Activated CD8-positive, alpha-beta T cell treated with anti-CD3 and anti-CD28 coated beads, Interleukin-2, amount 10 ng/mL, durations not matched to agents 7 days and 5 days (primary cell): ENCODE measurements around the gene TNFSF15. TPM values are rescaled to one million over a fixed set of nuclear protein-coding genes. Genes with fewer than 3 reads are reported as not detected.

ENCODE experiments used
- ATAC-seq: fragments of 150-1000 bp; cut with Tn5 transposase; one replicate; pipeline ENCODE4 v1.10.0; 2021; ENCODE audit warnings: moderate library complexity
- CTCF ChIA-PET: fragments of 350-600 bp; sonication (Branson Sonifier 250); formaldehyde crosslinking; loops from one replicate; lab custom pipeline; 2021; ENCODE audit warnings: antibody characterized with exemption; lab: Charles Lee
- POLR2A ChIA-PET: fragments of 350-600 bp; sonication (Branson Sonifier 250); formaldehyde crosslinking; loops from one replicate; lab custom pipeline; 2021; ENCODE audit warnings: antibody characterized with exemption; lab: Charles Lee
- DNase-seq: peaks from one replicate; pipeline ENCODE4 v3.0.0-alpha.2; 2020
- H3K27ac Mint-ChIP-seq: one replicate; pipeline ENCODE4 v1.8.0; 2021; ENCODE audit warnings: mild to moderate bottlenecking, mixed read lengths
- H3K27me3 Mint-ChIP-seq: one replicate; pipeline ENCODE4 v1.8.0; 2021; ENCODE audit warnings: low read depth, mixed read lengths
- H3K36me3 Mint-ChIP-seq: one replicate; pipeline ENCODE4 v1.8.0; 2021; ENCODE audit warnings: low read depth, mixed read lengths
- H3K4me1 Mint-ChIP-seq: one replicate; pipeline ENCODE4 v1.8.0; 2021; ENCODE audit warnings: low read depth, mixed read lengths
- H3K4me3 Mint-ChIP-seq: one replicate; pipeline ENCODE4 v1.8.0; 2021; ENCODE audit warnings: mild to moderate bottlenecking, mixed read lengths
- H3K9me3 Mint-ChIP-seq: one replicate; pipeline ENCODE4 v1.8.0; 2022; ENCODE audit warnings: mixed read lengths; ENCODE audit not compliant: insufficient read depth
- total RNA-seq, 2 experiments: library from RNA; stranded (reverse); gene quantifications; one replicate each; pipeline ENCODE4 v1.2.3, GENCODE V29; 2021

TNFSF15 gene
- total RNA-seq, 2 experiments from 2014 or later = 1.1 TPM

DNA sequence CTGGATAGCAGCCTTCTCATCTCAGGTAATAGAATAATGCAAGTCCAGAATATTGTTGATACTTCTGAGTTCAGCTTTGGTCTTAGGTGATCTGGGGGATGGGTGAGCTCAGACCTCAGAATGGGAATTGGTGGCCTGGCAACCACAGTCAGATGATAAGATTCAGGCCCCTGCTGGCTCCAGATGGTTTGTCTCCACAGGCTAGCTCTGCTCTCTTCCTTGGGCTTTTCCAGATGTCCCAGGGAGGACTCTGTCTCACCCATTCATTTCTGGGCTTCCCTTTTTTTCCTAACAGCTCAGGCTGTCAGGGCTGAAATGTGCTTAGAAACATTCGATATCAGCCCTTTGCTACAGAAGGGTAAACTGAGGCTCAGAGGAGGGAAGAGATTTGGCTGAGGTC, 17.6 kb upstream of the TNFSF15 start:
- Mint-ChIP-seq H3K4me3 (no peak overlapping the region), H3K27me3 (no peaks in the 10 kb centered on the region), H3K36me3 (peaks cover 9% of the 10 kb centered on the region), H3K27ac (no peak overlapping the region), H3K4me1 (peaks cover 20% of the 10 kb centered on the region), H3K9me3 (no peaks in the 10 kb centered on the region)
- DNase-seq = no peak
- POLR2A ChIA-PET = no interaction called here
- CTCF ChIA-PET = interaction anchor here (1.0 to 2.7 kb wide), 3 partner anchors 37 to 191 kb away, joined by 3 to 11 read pairs (median 6); no protein-coding TSS in a partner anchor
- ATAC-seq = no peak

DNA sequence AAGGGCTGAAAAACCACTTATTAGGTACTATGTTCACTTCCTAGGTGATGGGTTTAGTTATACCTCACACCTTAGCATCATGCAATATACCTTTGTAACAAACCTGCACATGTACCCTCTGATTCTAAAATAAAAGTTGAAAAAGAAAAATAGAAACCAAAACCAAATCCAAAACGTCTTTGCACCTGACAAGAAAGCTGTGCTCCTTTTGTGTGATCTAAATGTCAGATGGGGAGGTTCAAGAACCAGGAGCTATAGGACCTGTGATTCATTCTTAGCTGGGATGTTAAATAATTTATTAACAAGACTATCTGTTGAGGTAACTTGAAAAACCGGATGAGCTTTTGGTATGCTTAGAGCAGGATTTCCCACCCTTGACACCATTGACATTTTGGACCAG, 16.9 kb upstream of the TNFSF15 start:
- Mint-ChIP-seq H3K4me3 (no peak overlapping the region), H3K27me3 (no peaks in the 10 kb centered on the region)
- ATAC-seq = no peak

DNA sequence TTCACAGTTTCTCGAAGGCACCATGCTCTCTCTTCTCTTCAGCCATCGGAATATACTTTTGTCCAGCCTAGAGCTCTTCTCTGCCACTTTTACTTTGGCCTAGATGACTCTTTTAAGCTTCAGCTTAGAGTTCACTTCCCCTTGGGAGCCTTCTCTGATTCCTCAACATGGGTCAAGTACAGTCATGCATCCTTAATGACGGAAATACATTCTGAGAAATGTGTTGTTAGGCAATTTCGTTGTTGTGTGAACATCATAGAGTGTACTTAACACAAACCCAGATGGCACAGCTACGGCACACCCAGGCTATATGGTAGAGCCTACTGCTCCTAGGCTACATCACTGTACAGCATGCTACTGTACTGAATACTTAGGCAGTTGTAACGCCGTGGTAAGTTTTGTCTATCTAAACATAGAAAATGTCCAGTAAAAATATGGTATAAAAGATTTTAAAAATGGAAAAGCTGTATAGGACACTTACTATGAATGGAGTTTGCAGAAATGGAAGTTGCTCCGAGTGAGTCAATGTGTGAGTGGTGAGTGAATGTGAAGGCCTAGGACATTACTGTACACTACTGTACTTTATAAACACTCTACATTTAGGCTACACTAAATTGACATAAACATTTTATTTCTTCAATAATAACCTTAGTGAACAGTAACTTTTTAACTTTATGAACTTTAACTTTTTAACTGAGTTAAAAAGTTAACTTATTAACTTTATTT, 15.1 kb upstream of the TNFSF15 start:
- Mint-ChIP-seq H3K27me3 (no peaks in the 10 kb centered on the region), H3K27ac (peak overlapping the region; percentile 17), H3K4me1 (peaks cover 14% of the 10 kb centered on the region), H3K9me3 (no peaks in the 10 kb centered on the region), H3K4me3 (no peak overlapping the region), H3K36me3 (peaks cover 6% of the 10 kb centered on the region)
- ATAC-seq (no peak), DNase-seq (no peak)
- POLR2A ChIA-PET = no interaction called here
- CTCF ChIA-PET = interaction anchor here (1.2 to 1.3 kb wide), 2 partner anchors 10 to 83 kb away, joined by 3 read pairs; no protein-coding TSS in a partner anchor

More for the DNA sequence above, 16.9 kb upstream of the TNFSF15 start:
- peaks cover 16% of the 10 kb centered on the region for H3K4me1 Mint-ChIP-seq
- POLR2A ChIA-PET = no interaction called here
- CTCF ChIA-PET = interaction anchor here (2.7 kb wide), 1 partner anchor 142 kb away, joined by 11 read pairs; no protein-coding TSS in a partner anchor
- peaks cover 9% of the 10 kb centered on the region for H3K36me3 Mint-ChIP-seq
- no peak overlapping the region for H3K27ac Mint-ChIP-seq
- H3K9me3 Mint-ChIP-seq = no peaks in the 10 kb centered on the region
- no peak for DNase-seq

DNA sequence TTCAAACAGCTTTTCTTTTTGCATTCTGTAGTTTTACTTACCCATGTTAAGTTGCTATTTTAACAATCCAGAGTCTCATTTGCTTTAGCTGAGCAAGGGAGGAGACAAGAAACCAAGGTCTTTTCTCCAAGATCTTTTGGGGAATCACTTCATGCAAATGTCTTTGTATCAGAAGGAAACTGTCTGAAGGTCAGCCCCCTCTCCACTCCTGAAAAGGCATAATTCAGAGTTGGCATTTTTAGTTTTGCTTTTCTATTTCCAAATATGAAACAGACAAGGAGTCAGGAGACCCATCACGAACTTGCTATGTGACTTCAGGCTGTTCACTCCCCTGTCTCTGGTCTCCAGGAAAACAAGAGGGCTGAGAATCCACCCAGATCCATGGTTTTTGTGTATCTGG, 12.3 kb upstream of the TNFSF15 start:
- no peak overlapping the region for H3K27ac Mint-ChIP-seq
- peaks cover 15% of the 10 kb centered on the region for H3K4me1 Mint-ChIP-seq
- CTCF ChIA-PET = no interaction called here
- H3K9me3 Mint-ChIP-seq = no peaks in the 10 kb centered on the region
- DNase-seq = no peak
- no peak for ATAC-seq
- POLR2A ChIA-PET = no interaction called here
- H3K4me3 Mint-ChIP-seq = no peak overlapping the region
- no peaks in the 10 kb centered on the region for H3K27me3 Mint-ChIP-seq
- peaks cover 15% of the 10 kb centered on the region for H3K36me3 Mint-ChIP-seq

DNA sequence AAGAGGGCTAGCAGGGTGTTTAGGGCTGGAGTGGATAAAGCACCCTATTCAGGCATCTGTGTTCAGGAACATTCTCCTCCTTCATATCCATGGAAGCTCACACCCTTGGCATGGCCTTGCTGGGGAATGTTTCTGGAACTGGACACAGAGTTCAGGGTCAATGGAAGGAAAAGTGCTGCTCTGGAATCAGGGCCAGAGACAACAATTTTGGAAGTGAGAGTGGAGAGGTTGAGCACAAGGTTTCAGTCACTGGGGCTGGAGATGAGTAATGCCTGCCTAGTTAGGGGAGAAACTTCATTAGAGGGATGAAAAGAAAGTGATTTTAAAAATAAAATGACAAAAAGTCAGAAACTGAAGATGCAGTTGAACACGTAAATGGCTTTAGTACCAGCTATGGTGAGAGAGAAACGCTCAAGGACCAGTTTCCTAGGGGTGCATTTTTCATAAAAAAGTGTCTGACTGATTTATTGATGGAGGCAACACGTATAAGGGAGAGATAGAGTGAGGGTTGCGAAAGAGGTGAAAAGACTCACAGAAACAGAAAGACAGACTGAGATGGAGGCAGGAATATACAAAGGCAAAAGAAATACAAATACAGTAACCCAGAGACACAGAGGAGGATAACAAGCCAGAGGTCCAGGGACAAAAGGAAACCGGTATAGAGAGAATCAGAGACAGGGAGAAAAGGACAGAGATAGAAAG, 8.0 kb upstream of the TNFSF15 start:
- Mint-ChIP-seq H3K4me3 (no peak overlapping the region), H3K4me1 (peaks cover 2% of the 10 kb centered on the region), H3K9me3 (no peaks in the 10 kb centered on the region), H3K36me3 (peaks cover 9% of the 10 kb centered on the region), H3K27me3 (no peaks in the 10 kb centered on the region), H3K27ac (peak overlapping the region; percentile 66)
- ChIA-PET CTCF (no interaction called here), POLR2A (interaction anchor here (0.9 to 1.2 kb wide), 2 partner anchors 11 to 31 kb away, joined by 3 to 4 read pairs; no protein-coding TSS in a partner anchor)
- ATAC-seq = no peak
- DNase-seq = no peak

DNA sequence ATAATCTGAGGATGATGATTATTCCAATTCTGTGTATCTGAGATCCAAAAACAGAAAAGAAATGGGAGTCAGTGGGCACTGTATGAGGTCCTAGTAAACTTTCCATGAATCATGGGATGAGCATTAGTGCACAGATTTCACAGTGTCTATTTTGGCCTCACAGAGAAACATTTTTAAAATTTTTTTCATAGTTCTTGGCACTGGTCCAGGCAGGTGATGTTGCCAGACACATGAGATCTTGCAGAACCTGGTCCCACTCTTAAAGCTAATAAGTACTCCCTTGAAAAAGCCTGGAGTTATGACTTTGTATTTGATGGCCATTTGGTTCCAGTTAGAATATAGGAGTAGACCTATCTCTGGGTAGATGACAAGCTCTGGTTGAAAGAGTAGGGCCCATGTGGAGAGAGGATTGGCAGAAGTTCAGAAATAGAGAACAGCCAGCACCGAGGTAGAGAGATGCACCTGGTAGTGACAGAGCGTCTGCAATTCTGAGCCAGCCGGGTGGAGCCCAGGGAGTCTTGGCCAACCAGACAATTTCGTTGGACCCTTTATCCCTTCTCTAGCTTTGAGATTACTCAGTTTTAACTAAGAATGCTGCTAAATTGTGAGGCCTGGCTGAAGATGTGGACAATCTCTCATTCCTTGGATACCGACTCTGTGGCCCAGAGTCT, 6.3 kb upstream of the TNFSF15 start:
- no peak overlapping the region for H3K27ac Mint-ChIP-seq
- ATAC-seq (no peak), DNase-seq (no peak)
- H3K36me3 Mint-ChIP-seq = peaks cover 9% of the 10 kb centered on the region
- no peak overlapping the region for H3K4me3 Mint-ChIP-seq
- H3K4me1 Mint-ChIP-seq = peaks cover 7% of the 10 kb centered on the region
- no peaks in the 10 kb centered on the region for H3K9me3 Mint-ChIP-seq
- ChIA-PET CTCF (interaction anchor here (1.2 to 1.6 kb wide), 4 partner anchors 8 to 202 kb away, joined by 3 to 5 read pairs (median 3); no protein-coding TSS in a partner anchor), POLR2A (no interaction called here)
- H3K27me3 Mint-ChIP-seq = no peaks in the 10 kb centered on the region

DNA sequence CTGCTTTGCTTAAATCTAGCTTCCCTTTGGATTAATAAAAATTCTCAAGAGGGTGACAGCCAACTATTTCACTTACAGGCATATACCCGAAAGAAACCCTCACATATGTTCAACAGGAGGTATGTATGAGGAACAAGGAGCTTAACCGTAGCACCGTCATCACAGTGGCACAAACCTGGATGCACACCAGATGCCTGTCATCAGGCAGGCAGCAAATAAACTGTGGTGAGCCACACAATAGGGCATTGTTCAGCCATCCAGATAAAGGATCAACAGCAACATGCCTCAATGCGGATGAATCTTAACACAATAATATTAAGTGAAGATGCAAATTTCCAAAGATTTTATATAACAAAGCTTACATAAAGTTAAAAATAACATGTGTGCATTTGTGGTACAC, 5.5 kb upstream of the TNFSF15 start:
- CTCF ChIA-PET = interaction anchor here (0.6 to 1.6 kb wide), 5 partner anchors 9 to 406 kb away, joined by 3 to 5 read pairs (median 3); no protein-coding TSS in a partner anchor
- POLR2A ChIA-PET = no interaction called here
- H3K27ac Mint-ChIP-seq = no peak overlapping the region
- no peak for DNase-seq
- no peaks in the 10 kb centered on the region for H3K9me3 Mint-ChIP-seq
- peaks cover 15% of the 10 kb centered on the region for H3K4me1 Mint-ChIP-seq
- no peaks in the 10 kb centered on the region for H3K27me3 Mint-ChIP-seq
- H3K36me3 Mint-ChIP-seq = peaks cover 9% of the 10 kb centered on the region
- H3K4me3 Mint-ChIP-seq = no peak overlapping the region
- ATAC-seq = no peak

DNA sequence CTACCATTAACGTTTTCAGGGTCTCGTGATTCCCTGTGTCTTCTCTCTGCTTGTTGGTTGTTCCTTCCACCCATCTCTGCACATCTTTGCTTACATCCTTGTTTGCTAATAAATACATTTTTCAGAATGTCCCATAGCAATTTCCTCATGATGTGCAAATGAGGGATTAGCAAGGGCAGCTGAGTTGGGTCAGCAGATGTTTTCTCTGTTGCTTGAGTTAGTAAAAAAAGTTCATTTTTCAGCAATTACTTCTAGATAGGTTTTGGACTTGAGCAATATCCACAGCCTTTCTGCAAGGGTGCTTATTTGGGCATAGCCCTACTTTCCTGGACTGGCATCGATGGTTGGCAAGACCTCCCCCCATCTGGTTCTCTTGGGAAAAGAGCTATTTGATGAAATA, 4.8 kb upstream of the TNFSF15 start:
- DNase-seq (no peak), ATAC-seq (no peak)
- no peak overlapping the region for H3K4me3 Mint-ChIP-seq
- H3K36me3 Mint-ChIP-seq = peaks cover 9% of the 10 kb centered on the region
- ChIA-PET CTCF (interaction anchor here (0.6 to 1.6 kb wide), 2 partner anchors 9 to 405 kb away, joined by 3 read pairs; no protein-coding TSS in a partner anchor), POLR2A (no interaction called here)
- H3K27me3 Mint-ChIP-seq = no peaks in the 10 kb centered on the region
- H3K4me1 Mint-ChIP-seq = peaks cover 22% of the 10 kb centered on the region
- H3K9me3 Mint-ChIP-seq = no peaks in the 10 kb centered on the region
- H3K27ac Mint-ChIP-seq = no peak overlapping the region

DNA sequence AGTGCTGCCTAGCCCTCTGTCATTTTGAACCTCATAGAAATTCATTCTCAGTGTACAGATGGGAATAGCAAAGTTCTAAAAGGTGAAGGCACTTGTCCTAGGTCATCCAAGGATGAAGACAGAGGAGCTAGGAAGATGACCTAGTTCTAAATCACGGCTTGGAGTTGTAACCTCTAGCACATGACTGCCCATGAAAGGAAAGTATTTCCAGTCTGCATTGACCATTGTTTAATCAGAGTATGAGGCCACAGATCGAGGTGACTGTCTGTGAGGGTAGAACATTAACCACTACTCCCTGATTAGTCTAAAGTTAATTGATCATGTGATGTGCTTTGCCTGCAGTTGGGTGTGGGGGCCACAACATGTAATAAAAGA, 674 bp upstream of the TNFSF15 start:
- POLR2A ChIA-PET = interaction anchor here (0.9 kb wide), 1 partner anchor 93 kb away, joined by 3 read pairs; no protein-coding TSS in a partner anchor
- H3K27ac Mint-ChIP-seq = peak overlapping the region; percentile 78

DNA sequence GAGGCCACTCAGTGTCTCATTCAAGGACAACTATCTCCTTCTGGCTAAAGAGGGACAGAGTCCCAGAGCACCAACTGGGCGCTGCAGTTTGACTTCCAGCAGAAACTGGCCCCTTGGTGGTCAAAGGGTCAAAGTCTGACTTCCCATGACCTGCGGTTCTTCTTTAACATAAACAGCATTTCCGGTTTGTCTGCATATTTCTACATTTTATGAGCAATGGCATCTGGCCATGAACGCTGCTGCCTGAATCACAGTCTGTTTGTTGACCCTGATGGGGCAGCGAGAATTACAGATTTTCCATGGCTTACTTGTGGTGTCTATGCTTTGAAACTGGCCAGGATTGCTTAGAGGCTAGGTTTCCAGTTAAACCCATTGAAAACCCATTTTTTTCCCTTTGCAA, 1.3 kb downstream of the TNFSF15 start:
- Mint-ChIP-seq H3K4me1 (peaks cover 31% of the 10 kb centered on the region), H3K36me3 (no peaks in the 10 kb centered on the region), H3K9me3 (no peaks in the 10 kb centered on the region), H3K4me3 (no peak overlapping the region), H3K27me3 (no peaks in the 10 kb centered on the region), H3K27ac (no peak overlapping the region)
- ChIA-PET POLR2A (interaction anchor here (0.7 kb wide), 1 partner anchor 24 kb away, joined by 3 read pairs; no protein-coding TSS in a partner anchor), CTCF (no interaction called here)
- ATAC-seq (no peak), DNase-seq (no peak)

More for the DNA sequence above, 674 bp upstream of the TNFSF15 start:
- no peak for DNase-seq
- Mint-ChIP-seq H3K4me1 (peaks cover 31% of the 10 kb centered on the region), H3K36me3 (no peaks in the 10 kb centered on the region), H3K4me3 (peak overlapping the region; percentile 66), H3K27me3 (no peaks in the 10 kb centered on the region), H3K9me3 (no peaks in the 10 kb centered on the region)
- ATAC-seq = peak; percentile 32
- CTCF ChIA-PET = interaction anchor here (0.7 kb wide), 1 partner anchor 208 kb away, joined by 3 read pairs; no protein-coding TSS in a partner anchor

DNA sequence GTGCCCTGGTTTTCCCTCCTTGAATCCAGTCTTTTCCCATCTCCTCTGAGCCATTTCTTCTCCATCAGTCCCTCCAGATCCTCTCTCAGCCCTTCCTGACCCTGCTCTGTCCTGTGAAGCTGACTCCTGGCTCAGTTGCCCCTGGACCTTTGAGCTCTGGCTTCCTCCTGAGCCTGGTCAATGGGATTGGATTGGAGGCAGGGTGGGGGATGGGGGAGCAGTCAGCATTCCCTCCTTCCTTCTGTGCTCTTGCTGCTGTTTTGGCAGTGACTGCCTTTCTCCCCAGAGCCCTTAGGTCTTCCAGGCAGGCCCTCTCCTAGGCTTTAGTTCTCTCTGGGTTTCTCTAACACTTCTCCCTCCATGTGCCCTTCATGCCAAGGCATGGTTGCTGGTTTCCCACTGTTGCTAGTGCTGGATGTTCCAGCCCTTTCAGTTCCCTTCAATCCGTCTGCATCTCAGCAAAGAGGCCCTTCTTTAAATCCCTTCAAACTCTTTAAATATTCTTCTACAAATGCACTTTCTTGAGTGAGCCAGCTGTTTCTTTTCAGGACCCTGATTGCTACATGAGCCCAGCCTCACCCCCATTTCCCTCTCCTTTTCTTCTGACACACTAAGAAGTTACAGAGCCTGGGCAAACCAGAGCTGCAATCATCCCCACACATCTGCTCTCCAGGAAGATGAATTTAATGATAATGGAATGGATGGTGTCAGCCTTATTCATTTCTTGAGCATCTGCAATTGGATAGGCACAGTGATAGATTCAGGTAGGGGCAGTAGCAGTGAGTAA, 2.2 kb downstream of the TNFSF15 start:
- no peaks in the 10 kb centered on the region for H3K9me3 Mint-ChIP-seq
- ATAC-seq (no peak), DNase-seq (no peak)
- ChIA-PET POLR2A (interaction anchor here (0.7 kb wide), 1 partner anchor 24 kb away, joined by 3 read pairs; no protein-coding TSS in a partner anchor), CTCF (no interaction called here)
- peak overlapping the region; percentile 30 for H3K27ac Mint-ChIP-seq
- H3K27me3 Mint-ChIP-seq = no peaks in the 10 kb centered on the region
- H3K4me3 Mint-ChIP-seq = no peak overlapping the region
- H3K36me3 Mint-ChIP-seq = no peaks in the 10 kb centered on the region
- H3K4me1 Mint-ChIP-seq = peaks cover 31% of the 10 kb centered on the region
